Right lung (tissue), 5 donors: Measurements from ENCODE around the gene TOR2A. TPM values are rescaled to one million over a fixed set of nuclear protein-coding genes. Genes with fewer than 3 reads are reported as not detected.
"Not testable (repeated sequence)": the region's sequence is repeated elsewhere in the genome, so short reads cannot be mapped to it uniquely, and the experiment has no call there.

Experiments
- DNase-seq, 2 donors: peaks; one replicate each; pipeline ENCODE4 v3.0.0-alpha.2; 2013
- polyA plus RNA-seq, 5 donors: library from polyadenylated mRNA; unstranded; fragments of 120-200 nt; gene quantifications; one replicate each; pipeline versions ENCODE4 v1.2.1 to v1.2.3, GENCODE V29; 2013; ENCODE audit warnings: inconsistent platforms in 1 of 5, low replicate concordance in 1 of 5; ENCODE audit not compliant: insufficient read length in 5 of 5, insufficient read depth in 1 of 5

TOR2A gene
- polyA plus RNA-seq, 5 donors: 11.1 to 17.7 (median 12.2) TPM

- no peak for DNase-seq
These were observed 35.0 kb upstream of the TOR2A start for GRCh38 chr9:127769929-127770582.

GRCh38 chr9:127769101-127769500 lies 34.0 kb upstream of the TOR2A start:
- no peak for DNase-seq

- DNase-seq: no peak
These were observed 33.6 kb upstream of the TOR2A start for GRCh38 chr9:127768698-127769097.

- DNase-seq: no peak
These were observed 32.8 kb upstream of the TOR2A start for GRCh38 chr9:127767909-127768331.

GRCh38 chr9:127767410-127767809 lies 32.3 kb upstream of the TOR2A start:
- no peak for DNase-seq

GRCh38 chr9:127765418-127765817 lies 30.3 kb upstream of the TOR2A start:
- DNase-seq: no peak

GRCh38 chr9:127763918-127764384 lies 28.9 kb upstream of the TOR2A start:
- DNase-seq: no peak

- DNase-seq: no peak
These were observed 27.1 kb upstream of the TOR2A start for GRCh38 chr9:127762111-127762676.

- no peak for DNase-seq
These were observed 26.4 kb upstream of the TOR2A start for GRCh38 chr9:127761491-127761956.

- DNase-seq: no peak
These were observed 26.0 kb upstream of the TOR2A start for GRCh38 chr9:127761061-127761460.

GRCh38 chr9:127758843-127759242 lies 23.7 kb upstream of the TOR2A start:
- no peak for DNase-seq

- not testable (repeated sequence) for DNase-seq
These were observed 21.7 kb upstream of the TOR2A start for GRCh38 chr9:127756776-127757175.

- no peak for DNase-seq
These were observed 21.1 kb upstream of the TOR2A start for GRCh38 chr9:127756233-127756632.

GRCh38 chr9:127755061-127756060 lies 20.3 kb upstream of the TOR2A start:
- no peak for DNase-seq

GRCh38 chr9:127754099-127755060 lies 19.3 kb upstream of the TOR2A start:
- DNase-seq: no peak

GRCh38 chr9:127753622-127754021 lies 18.5 kb upstream of the TOR2A start:
- DNase-seq: no peak

GRCh38 chr9:127753148-127753547 lies 18.1 kb upstream of the TOR2A start:
- DNase-seq: no peak

- no peak for DNase-seq
These were observed 16.4 kb upstream of the TOR2A start for GRCh38 chr9:127751269-127752054.

- DNase-seq: no peak
These were observed 14.1 kb upstream of the TOR2A start for GRCh38 chr9:127749090-127749787.
